DOHH2 (cell line): Measurements from ENCODE around the gene EIF2B4.

ENCODE experiments used
- EZH2phosphoT487 ChIP-seq: fragments of 200-600 bp; sonication (generic); IDR thresholded peaks from 2 replicates; pipeline ENCODE4 v1.6.1; 2017; ENCODE audit warnings: borderline replicate concordance, mild to moderate bottlenecking, antibody characterized with exemption, low read length, moderate library complexity, mixed read lengths
- TF ChIP-seq, protein P1 (sequence below): fragments of 200-600 bp; sonication (generic); IDR thresholded peaks from one replicate; pipeline ENCODE4 v1.5.1; 2014; ENCODE audit warnings: antibody characterized with exemption, mild to moderate bottlenecking, low read depth, low read length; ENCODE audit not compliant: poor library complexity, severe bottlenecking

DNA sequence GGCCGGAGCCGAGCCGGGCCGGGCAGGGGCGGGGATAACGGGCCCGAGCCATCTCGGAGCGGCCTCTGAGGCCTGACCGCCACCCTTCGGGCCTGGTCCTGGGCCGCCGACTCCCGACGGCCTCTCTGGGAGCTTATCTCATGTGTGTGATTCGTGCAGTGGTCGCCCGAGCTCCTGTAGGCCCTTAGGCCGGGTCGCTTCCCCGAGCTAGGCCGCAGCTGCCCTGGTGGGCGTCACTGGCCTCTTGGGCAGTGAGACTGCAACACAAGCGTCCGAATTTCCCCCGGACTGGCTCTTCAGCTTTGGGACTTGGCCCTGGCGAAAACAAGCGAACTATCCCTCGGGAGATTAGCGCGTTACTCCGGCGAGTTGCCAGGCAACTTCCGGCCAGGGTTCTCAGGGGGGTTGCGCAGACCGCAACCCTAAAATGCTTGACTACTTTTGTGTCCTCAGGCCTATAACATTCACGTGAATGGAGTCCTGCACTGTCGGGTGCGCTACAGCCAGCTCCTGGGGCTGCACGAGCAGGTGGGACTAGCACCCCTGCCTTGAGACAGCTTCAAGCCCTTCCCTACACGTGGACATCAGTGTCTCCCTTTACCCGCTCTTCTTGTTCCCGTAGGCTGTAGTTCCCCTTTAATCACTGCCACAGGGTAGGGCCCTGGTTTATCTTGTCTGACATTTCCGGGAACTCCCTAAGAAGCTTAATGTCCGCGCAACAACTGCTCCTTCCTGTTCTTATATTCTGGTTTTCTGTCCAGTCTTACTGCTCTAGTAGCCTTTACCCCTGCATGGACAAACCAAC, 880 bp upstream of the EIF2B4 start:
- TF ChIP-seq, protein P1, sequence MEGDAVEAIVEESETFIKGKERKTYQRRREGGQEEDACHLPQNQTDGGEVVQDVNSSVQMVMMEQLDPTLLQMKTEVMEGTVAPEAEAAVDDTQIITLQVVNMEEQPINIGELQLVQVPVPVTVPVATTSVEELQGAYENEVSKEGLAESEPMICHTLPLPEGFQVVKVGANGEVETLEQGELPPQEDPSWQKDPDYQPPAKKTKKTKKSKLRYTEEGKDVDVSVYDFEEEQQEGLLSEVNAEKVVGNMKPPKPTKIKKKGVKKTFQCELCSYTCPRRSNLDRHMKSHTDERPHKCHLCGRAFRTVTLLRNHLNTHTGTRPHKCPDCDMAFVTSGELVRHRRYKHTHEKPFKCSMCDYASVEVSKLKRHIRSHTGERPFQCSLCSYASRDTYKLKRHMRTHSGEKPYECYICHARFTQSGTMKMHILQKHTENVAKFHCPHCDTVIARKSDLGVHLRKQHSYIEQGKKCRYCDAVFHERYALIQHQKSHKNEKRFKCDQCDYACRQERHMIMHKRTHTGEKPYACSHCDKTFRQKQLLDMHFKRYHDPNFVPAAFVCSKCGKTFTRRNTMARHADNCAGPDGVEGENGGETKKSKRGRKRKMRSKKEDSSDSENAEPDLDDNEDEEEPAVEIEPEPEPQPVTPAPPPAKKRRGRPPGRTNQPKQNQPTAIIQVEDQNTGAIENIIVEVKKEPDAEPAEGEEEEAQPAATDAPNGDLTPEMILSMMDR: no peak
- no peak for TF ChIP-seq EZH2phosphoT487
